SK-N-MC (cell line): ENCODE measurements around the gene GASK1A.

Experiments used
- EZH2 ChIP-seq: fragments of 200-600 bp; sonication (generic); IDR thresholded peaks from one replicate; pipeline ENCODE4 v1.6.1; 2017; ENCODE audit warnings: antibody characterized with exemption
- FOXP2 ChIP-seq: optimal IDR thresholded peaks from 2 replicates; pipeline ENCODE3; 2011; ENCODE audit warnings: mild to moderate bottlenecking, moderate library complexity; ENCODE audit not compliant: insufficient read depth; ENCODE audit errors: extremely low read length, control extremely low read depth
- POLR2AphosphoS5 ChIP-seq: IDR thresholded peaks from 2 replicates; pipeline ENCODE4 v1.6.1; 2012; ENCODE audit warnings: mild to moderate bottlenecking, low read depth, low read length, borderline replicate concordance

DNA sequence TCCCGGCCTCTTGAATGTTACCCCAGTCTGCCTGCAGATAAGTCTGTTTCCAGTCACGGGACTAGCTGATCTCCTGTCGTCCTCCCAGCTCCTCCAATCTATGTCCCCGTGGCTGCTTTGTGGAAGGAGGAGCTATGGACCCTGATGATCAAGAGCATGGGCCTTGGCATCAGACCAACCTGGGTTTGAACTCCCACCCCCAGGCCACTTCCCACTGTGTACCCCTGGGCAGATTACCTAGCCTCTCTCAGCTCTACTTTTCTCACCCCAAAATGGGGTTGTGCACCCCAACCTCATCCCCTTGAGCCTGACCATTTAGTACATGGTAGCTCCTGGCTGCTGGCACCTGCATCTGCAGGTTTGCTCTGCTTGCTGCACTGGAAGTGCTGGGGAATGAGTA, 55.8 kb downstream of the GASK1A start:
- TF ChIP-seq POLR2AphosphoS5 (no peak), EZH2 (no peak), FOXP2 (no peak)
